OCI-LY3 (cell line): Measurements from ENCODE around the gene ELP4.

Source experiments
- H2AFZ ChIP-seq: fragments of 200-600, 300-600 bp; shearing (Covaris generic); 2 replicates; pipeline ENCODE4 v1.6.0; 2014; ENCODE audit warnings: antibody characterized with exemption, low read depth, low read length
- H3K27ac ChIP-seq: fragments of 200-600, 300-600 bp; sonication (generic); 2 replicates; pipeline ENCODE4 v1.5.1; 2014; ENCODE audit warnings: mild to moderate bottlenecking, low read length, moderate library complexity, mixed read lengths
- H3K27me3 ChIP-seq: fragments of 200-600, 300-600 bp; sonication (generic); 2 replicates; pipeline ENCODE4 v1.6.1; 2014; ENCODE audit warnings: low read depth, low read length, mixed read lengths
- H3K36me3 ChIP-seq: fragments of 200-600, 300-600 bp; sonication (generic); replicated peaks from 2 replicates; pipeline ENCODE3; 2014; ENCODE audit warnings: low read depth, low read length, mixed read lengths
- H3K4me1 ChIP-seq: fragments of 300-600, 200-600 bp; sonication (generic); 2 replicates; pipeline ENCODE4 v1.6.1; 2014; ENCODE audit warnings: low read length, mixed read lengths
- H3K4me2 ChIP-seq: fragments of 200-600, 300-600 bp; sonication (generic); 2 replicates; pipeline ENCODE4 v1.6.1; 2014; ENCODE audit warnings: low read length, mixed read lengths
- H3K4me3 ChIP-seq: fragments of 300-600, 200-600 bp; sonication (generic); 2 replicates; pipeline ENCODE4 v1.5.1; 2014; ENCODE audit warnings: antibody characterized with exemption, mild to moderate bottlenecking, low read length, moderate library complexity
- H3K79me2 ChIP-seq: fragments of 300-600, 200-600 bp; shearing (Covaris generic); 2 replicates; pipeline ENCODE4 v1.6.1; 2014; ENCODE audit warnings: mild to moderate bottlenecking, low read length, mixed read lengths
- H3K9ac ChIP-seq: fragments of 300-600, 200-600 bp; shearing (Covaris generic); 2 replicates; pipeline ENCODE4 v1.6.0; 2014; ENCODE audit warnings: mild to moderate bottlenecking, low read length, moderate library complexity
- H3K9me3 ChIP-seq: fragments of 200-600, 300-600 bp; shearing (Covaris generic); 2 replicates; pipeline ENCODE4 v1.6.1; 2014; ENCODE audit warnings: low read length, mixed read lengths; ENCODE audit not compliant: insufficient read depth
- H4K20me1 ChIP-seq: fragments of 200-600, 300-600 bp; sonication (generic); 2 replicates; pipeline ENCODE4 v1.6.1; 2016; ENCODE audit warnings: low read length, mixed read lengths; ENCODE audit not compliant: insufficient read depth
- EZH2phosphoT487 ChIP-seq: fragments of 200-600 bp; shearing (Covaris generic); IDR thresholded peaks from 2 replicates; pipeline ENCODE4 v1.6.1; 2018; ENCODE audit warnings: antibody characterized with exemption, mixed run types, low read depth
- TF ChIP-seq, protein P1 (sequence below): fragments of 200-600, 300-600 bp; sonication (generic); IDR thresholded peaks from 2 replicates; pipeline ENCODE4 v1.5.1; 2014; ENCODE audit warnings: antibody characterized with exemption, low read length, low read depth

ELP4 gene

GRCh38 chr11:31477528-31478222, 31.9 kb upstream of the ELP4 start:
- TF ChIP-seq, protein P1, sequence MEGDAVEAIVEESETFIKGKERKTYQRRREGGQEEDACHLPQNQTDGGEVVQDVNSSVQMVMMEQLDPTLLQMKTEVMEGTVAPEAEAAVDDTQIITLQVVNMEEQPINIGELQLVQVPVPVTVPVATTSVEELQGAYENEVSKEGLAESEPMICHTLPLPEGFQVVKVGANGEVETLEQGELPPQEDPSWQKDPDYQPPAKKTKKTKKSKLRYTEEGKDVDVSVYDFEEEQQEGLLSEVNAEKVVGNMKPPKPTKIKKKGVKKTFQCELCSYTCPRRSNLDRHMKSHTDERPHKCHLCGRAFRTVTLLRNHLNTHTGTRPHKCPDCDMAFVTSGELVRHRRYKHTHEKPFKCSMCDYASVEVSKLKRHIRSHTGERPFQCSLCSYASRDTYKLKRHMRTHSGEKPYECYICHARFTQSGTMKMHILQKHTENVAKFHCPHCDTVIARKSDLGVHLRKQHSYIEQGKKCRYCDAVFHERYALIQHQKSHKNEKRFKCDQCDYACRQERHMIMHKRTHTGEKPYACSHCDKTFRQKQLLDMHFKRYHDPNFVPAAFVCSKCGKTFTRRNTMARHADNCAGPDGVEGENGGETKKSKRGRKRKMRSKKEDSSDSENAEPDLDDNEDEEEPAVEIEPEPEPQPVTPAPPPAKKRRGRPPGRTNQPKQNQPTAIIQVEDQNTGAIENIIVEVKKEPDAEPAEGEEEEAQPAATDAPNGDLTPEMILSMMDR, result no peak
- no peak for TF ChIP-seq EZH2phosphoT487
- H3K36me3 ChIP-seq, result no peaks in the 10 kb centered on the region
- H3K4me2 ChIP-seq, result peak overlapping the region; percentile 23; the same call in 1 of the 2 replicates
- no peak overlapping the region for H2AFZ ChIP-seq
- no peaks in the 10 kb centered on the region for H3K79me2 ChIP-seq
- H3K9ac ChIP-seq, result no peak overlapping the region
- H3K4me1 ChIP-seq, result peaks cover 12% of the 10 kb centered on the region
- H3K27me3 ChIP-seq, result no peaks in the 10 kb centered on the region
- no peak overlapping the region for H3K4me3 ChIP-seq
- H3K27ac ChIP-seq, result no peak overlapping the region
- H3K9me3 ChIP-seq, result no peaks in the 10 kb centered on the region
- H4K20me1 ChIP-seq, result peaks cover 13% of the 10 kb centered on the region; the same call in 1 of the 2 replicates

DNA sequence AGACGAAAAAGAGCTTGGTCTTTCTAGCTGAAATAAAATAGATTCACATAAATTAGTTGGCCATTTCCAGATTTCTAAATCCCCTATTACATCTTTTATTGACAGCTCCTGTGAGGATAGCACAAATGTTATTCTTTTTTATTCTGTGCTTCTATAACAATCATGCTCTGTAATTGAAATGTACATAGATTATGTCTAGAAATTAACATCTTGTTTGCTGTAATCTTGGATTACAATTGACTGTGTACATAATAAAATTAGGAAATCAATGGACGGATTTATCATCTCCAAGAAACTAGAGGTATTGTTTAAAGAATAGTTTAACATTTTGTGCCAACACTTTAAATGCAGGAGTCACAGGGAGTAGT, 31.4 kb upstream of the ELP4 start:
- no peak overlapping the region for H2AFZ ChIP-seq
- no peak overlapping the region for H3K4me3 ChIP-seq
- no peak overlapping the region for H3K27ac ChIP-seq
- no peak for TF ChIP-seq EZH2phosphoT487
- TF ChIP-seq, protein P1, result no peak
- no peaks in the 10 kb centered on the region for H3K9me3 ChIP-seq
- H3K79me2 ChIP-seq, result no peaks in the 10 kb centered on the region
- H3K27me3 ChIP-seq, result no peaks in the 10 kb centered on the region
- no peak overlapping the region for H3K9ac ChIP-seq
- peaks cover 12% of the 10 kb centered on the region for H3K4me1 ChIP-seq
- peaks cover 13% of the 10 kb centered on the region; the same call in 1 of the 2 replicates for H4K20me1 ChIP-seq
- no peaks in the 10 kb centered on the region for H3K36me3 ChIP-seq
- H3K4me2 ChIP-seq, result peak overlapping the region; percentile 23; the same call in 1 of the 2 replicates

DNA sequence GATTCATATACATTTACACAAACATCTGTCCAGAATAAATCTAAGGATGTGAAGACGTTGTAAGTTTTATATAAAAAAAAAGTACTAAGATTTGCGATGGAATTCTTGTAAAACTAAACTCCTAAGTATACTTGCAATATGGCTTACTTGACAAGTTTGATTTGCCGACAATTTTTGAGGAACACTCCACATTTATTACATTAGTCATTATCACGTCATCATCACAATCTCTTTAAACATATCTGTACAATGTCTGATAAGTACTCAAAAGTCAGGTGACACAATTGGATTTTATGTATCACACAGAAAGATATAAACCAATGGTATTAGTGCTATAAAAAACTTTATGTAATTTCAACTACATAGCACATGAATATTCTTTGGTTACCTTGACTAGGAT, 30.5 kb upstream of the ELP4 start:
- Histone ChIP-seq H4K20me1 (peaks cover 13% of the 10 kb centered on the region; the same call in 1 of the 2 replicates), H3K27ac (no peak overlapping the region), H3K4me1 (peaks cover 12% of the 10 kb centered on the region), H3K79me2 (no peaks in the 10 kb centered on the region), H3K4me3 (no peak overlapping the region), H3K36me3 (no peaks in the 10 kb centered on the region), H2AFZ (no peak overlapping the region), H3K9me3 (no peaks in the 10 kb centered on the region), H3K27me3 (no peaks in the 10 kb centered on the region), H3K9ac (no peak overlapping the region), H3K4me2 (no peak overlapping the region)
- TF ChIP-seq, protein P1, result no peak
- no peak for TF ChIP-seq EZH2phosphoT487

- Histone ChIP-seq H2AFZ (no peak overlapping the region), H3K4me2 (no peak overlapping the region), H3K9ac (no peak overlapping the region), H3K79me2 (no peaks in the 10 kb centered on the region), H3K36me3 (no peaks in the 10 kb centered on the region), H3K9me3 (no peaks in the 10 kb centered on the region), H3K27ac (no peak overlapping the region), H3K27me3 (no peaks in the 10 kb centered on the region), H3K4me1 (peaks cover 12% of the 10 kb centered on the region), H3K4me3 (no peak overlapping the region), H4K20me1 (peaks cover 13% of the 10 kb centered on the region; the same call in 1 of the 2 replicates)
- no peak for TF ChIP-seq EZH2phosphoT487
- TF ChIP-seq, protein P1, result no peak
These were observed 28.6 kb upstream of the ELP4 start for GRCh38 chr11:31480930-31481329.
